IPS-18a (cell line): Measurements from ENCODE around the gene DDIT4.
"Not testable (repeated sequence)": the region's sequence is repeated elsewhere in the genome, so short reads cannot be mapped to it uniquely, and the experiment has no call there.

Source experiments
- H3K27ac ChIP-seq: one replicate; pipeline ENCODE4 v1.5.1; 2013; ENCODE audit warnings: low read length
- H3K27me3 ChIP-seq: one replicate; pipeline ENCODE4 v1.6.1; 2013; ENCODE audit warnings: mild to moderate bottlenecking, low read length; ENCODE audit not compliant: control insufficient read depth, insufficient read depth
- H3K36me3 ChIP-seq: one replicate; pipeline ENCODE4 v1.6.1; 2013; ENCODE audit warnings: low read depth, low read length; ENCODE audit not compliant: control insufficient read depth
- H3K4me1 ChIP-seq: one replicate; pipeline ENCODE4 v1.6.1; 2013; ENCODE audit warnings: low read depth, low read length; ENCODE audit not compliant: control insufficient read depth
- H3K4me3 ChIP-seq: one replicate; pipeline ENCODE4 v1.5.1; 2013; ENCODE audit warnings: low read length
- H3K9ac ChIP-seq: one replicate; pipeline ENCODE4 v1.6.1; 2013; ENCODE audit warnings: mild to moderate bottlenecking, low read length, moderate library complexity
- H3K9me3 ChIP-seq: one replicate; pipeline ENCODE4 v1.6.1; 2013; ENCODE audit warnings: low read depth, low read length; ENCODE audit not compliant: control insufficient read depth

DDIT4 gene

GRCh38 chr10:72307711-72308110 is 34.0 kb downstream of the DDIT4 start:
- not testable (repeated sequence) for H3K9ac ChIP-seq, H3K4me3 ChIP-seq, H3K36me3 ChIP-seq, H3K27ac ChIP-seq, H3K27me3 ChIP-seq, H3K9me3 ChIP-seq
- H3K4me1 ChIP-seq = peaks cover 12% of the 10 kb centered on the region

- no peaks in the 10 kb centered on the region for H3K9me3 ChIP-seq
- H3K4me3 ChIP-seq = no peak overlapping the region
- no peak overlapping the region for H3K9ac ChIP-seq
- no peak overlapping the region for H3K27ac ChIP-seq
- no peaks in the 10 kb centered on the region for H3K27me3 ChIP-seq
- peaks cover 12% of the 10 kb centered on the region for H3K4me1 ChIP-seq
- no peaks in the 10 kb centered on the region for H3K36me3 ChIP-seq
Measured at GRCh38 chr10:72308320-72308987, 34.7 kb downstream of the DDIT4 start.

- H3K36me3 ChIP-seq = no peaks in the 10 kb centered on the region
- H3K4me3 ChIP-seq = no peak overlapping the region
- H3K9me3 ChIP-seq = no peaks in the 10 kb centered on the region
- no peaks in the 10 kb centered on the region for H3K27me3 ChIP-seq
- H3K9ac ChIP-seq = no peak overlapping the region
- peaks cover 12% of the 10 kb centered on the region for H3K4me1 ChIP-seq
- no peak overlapping the region for H3K27ac ChIP-seq
Measured at GRCh38 chr10:72309290-72310240, 35.8 kb downstream of the DDIT4 start.

GRCh38 chr10:72310241-72310633 is 36.5 kb downstream of the DDIT4 start:
- no peak overlapping the region for H3K9ac ChIP-seq
- no peak overlapping the region for H3K27ac ChIP-seq
- no peaks in the 10 kb centered on the region for H3K36me3 ChIP-seq
- peaks cover 15% of the 10 kb centered on the region for H3K4me1 ChIP-seq
- H3K4me3 ChIP-seq = no peak overlapping the region
- H3K9me3 ChIP-seq = no peaks in the 10 kb centered on the region
- H3K27me3 ChIP-seq = no peaks in the 10 kb centered on the region

- Histone ChIP-seq H3K27ac (no peak overlapping the region), H3K9me3 (no peaks in the 10 kb centered on the region), H3K4me1 (peaks cover 17% of the 10 kb centered on the region), H3K36me3 (no peaks in the 10 kb centered on the region), H3K27me3 (no peaks in the 10 kb centered on the region), H3K4me3 (no peak overlapping the region), H3K9ac (no peak overlapping the region)
Measured at GRCh38 chr10:72310636-72311035, 36.9 kb downstream of the DDIT4 start.

- Histone ChIP-seq H3K9ac (no peak overlapping the region), H3K9me3 (no peaks in the 10 kb centered on the region), H3K4me1 (peaks cover 17% of the 10 kb centered on the region), H3K4me3 (no peak overlapping the region), H3K27ac (no peak overlapping the region), H3K36me3 (no peaks in the 10 kb centered on the region), H3K27me3 (no peaks in the 10 kb centered on the region)
Measured at GRCh38 chr10:72311667-72312066, 37.9 kb downstream of the DDIT4 start.

GRCh38 chr10:72312865-72313391 is 39.2 kb downstream of the DDIT4 start:
- Histone ChIP-seq H3K4me3 (no peak overlapping the region), H3K27me3 (no peaks in the 10 kb centered on the region), H3K36me3 (no peaks in the 10 kb centered on the region), H3K9ac (no peak overlapping the region), H3K4me1 (peaks cover 17% of the 10 kb centered on the region), H3K27ac (no peak overlapping the region), H3K9me3 (no peaks in the 10 kb centered on the region)

- Histone ChIP-seq H3K4me3 (no peak overlapping the region), H3K4me1 (peaks cover 23% of the 10 kb centered on the region), H3K27ac (no peak overlapping the region), H3K36me3 (no peaks in the 10 kb centered on the region), H3K27me3 (peaks cover 10% of the 10 kb centered on the region), H3K9ac (no peak overlapping the region), H3K9me3 (no peaks in the 10 kb centered on the region)
Measured at GRCh38 chr10:72314263-72314662, 40.5 kb downstream of the DDIT4 start.

GRCh38 chr10:72315054-72315453 is 41.3 kb downstream of the DDIT4 start:
- H3K27ac ChIP-seq = no peak overlapping the region

GRCh38 chr10:72315611-72316385 is 42.1 kb downstream of the DDIT4 start:
- no peak overlapping the region for H3K9ac ChIP-seq
- no peak overlapping the region for H3K27ac ChIP-seq

More at GRCh38 chr10:72315054-72315453, 41.3 kb downstream of the DDIT4 start:
- Histone ChIP-seq H3K4me3 (no peak overlapping the region), H3K27me3 (peaks cover 10% of the 10 kb centered on the region), H3K9me3 (no peaks in the 10 kb centered on the region), H3K4me1 (peaks cover 26% of the 10 kb centered on the region), H3K9ac (no peak overlapping the region), H3K36me3 (no peaks in the 10 kb centered on the region)

GRCh38 chr10:72316386-72316700 is 42.6 kb downstream of the DDIT4 start:
- no peak overlapping the region for H3K4me3 ChIP-seq
- peaks cover 10% of the 10 kb centered on the region for H3K27me3 ChIP-seq
- peaks cover 27% of the 10 kb centered on the region for H3K4me1 ChIP-seq
- no peaks in the 10 kb centered on the region for H3K36me3 ChIP-seq
- H3K9ac ChIP-seq = no peak overlapping the region
- no peak overlapping the region for H3K27ac ChIP-seq
- no peaks in the 10 kb centered on the region for H3K9me3 ChIP-seq

More at GRCh38 chr10:72315611-72316385, 42.1 kb downstream of the DDIT4 start:
- peaks cover 10% of the 10 kb centered on the region for H3K27me3 ChIP-seq
- peaks cover 26% of the 10 kb centered on the region for H3K4me1 ChIP-seq
- no peaks in the 10 kb centered on the region for H3K36me3 ChIP-seq
- H3K9me3 ChIP-seq = no peaks in the 10 kb centered on the region
- no peak overlapping the region for H3K4me3 ChIP-seq
